GM12801 (cell line): ENCODE measurements around the gene STEAP4.

Source experiments
- TF ChIP-seq, protein P1 (sequence below): IDR thresholded peaks from one replicate; pipeline ENCODE4 v1.5.1; 2011; ENCODE audit warnings: control low read depth; ENCODE audit not compliant: insufficient read length; ENCODE audit errors: extremely low read depth

STEAP4 gene

DNA sequence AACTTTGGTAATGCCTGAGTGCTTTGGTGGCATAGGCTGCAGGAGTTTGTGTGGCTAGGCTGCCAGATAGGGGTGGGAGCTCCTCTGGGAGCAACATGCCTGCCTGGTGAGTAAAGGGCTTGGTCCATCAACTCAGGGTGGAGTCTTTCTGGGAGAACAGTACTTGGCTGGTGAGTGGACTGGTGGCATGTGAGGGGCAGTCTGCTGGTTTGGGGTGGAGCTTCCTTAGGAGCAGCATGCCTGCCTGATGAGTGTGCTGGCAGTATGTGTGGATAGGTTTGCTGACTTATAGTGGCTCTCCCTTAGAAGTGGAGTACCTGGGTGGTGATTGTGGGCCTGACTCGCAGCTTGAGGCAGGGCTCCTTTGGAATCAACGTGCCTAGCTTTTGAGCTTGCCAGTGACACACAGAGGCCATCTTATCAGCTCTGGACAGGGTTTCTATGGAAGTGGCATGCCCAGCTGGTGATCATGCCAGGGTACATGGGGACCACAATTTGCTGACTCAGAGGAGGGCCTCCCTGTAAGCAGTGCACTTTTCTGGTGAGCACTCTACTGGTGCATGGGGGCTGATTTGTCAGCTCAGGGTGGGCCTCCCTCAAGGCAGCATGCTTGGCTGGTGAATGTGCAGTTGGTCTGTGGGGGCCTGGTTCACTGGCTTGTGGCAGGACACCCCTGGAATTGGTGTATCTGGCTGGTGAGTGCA, 51.8 kb downstream of the STEAP4 start:
- TF ChIP-seq, protein P1, sequence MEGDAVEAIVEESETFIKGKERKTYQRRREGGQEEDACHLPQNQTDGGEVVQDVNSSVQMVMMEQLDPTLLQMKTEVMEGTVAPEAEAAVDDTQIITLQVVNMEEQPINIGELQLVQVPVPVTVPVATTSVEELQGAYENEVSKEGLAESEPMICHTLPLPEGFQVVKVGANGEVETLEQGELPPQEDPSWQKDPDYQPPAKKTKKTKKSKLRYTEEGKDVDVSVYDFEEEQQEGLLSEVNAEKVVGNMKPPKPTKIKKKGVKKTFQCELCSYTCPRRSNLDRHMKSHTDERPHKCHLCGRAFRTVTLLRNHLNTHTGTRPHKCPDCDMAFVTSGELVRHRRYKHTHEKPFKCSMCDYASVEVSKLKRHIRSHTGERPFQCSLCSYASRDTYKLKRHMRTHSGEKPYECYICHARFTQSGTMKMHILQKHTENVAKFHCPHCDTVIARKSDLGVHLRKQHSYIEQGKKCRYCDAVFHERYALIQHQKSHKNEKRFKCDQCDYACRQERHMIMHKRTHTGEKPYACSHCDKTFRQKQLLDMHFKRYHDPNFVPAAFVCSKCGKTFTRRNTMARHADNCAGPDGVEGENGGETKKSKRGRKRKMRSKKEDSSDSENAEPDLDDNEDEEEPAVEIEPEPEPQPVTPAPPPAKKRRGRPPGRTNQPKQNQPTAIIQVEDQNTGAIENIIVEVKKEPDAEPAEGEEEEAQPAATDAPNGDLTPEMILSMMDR: no peak

- TF ChIP-seq, protein P1: no peak
These were observed 53.1 kb downstream of the STEAP4 start for GRCh38 chr7:88253640-88254039.

GRCh38 chr7:88244258-88244657, 62.4 kb downstream of the STEAP4 start:
- TF ChIP-seq, protein P1: no peak

DNA sequence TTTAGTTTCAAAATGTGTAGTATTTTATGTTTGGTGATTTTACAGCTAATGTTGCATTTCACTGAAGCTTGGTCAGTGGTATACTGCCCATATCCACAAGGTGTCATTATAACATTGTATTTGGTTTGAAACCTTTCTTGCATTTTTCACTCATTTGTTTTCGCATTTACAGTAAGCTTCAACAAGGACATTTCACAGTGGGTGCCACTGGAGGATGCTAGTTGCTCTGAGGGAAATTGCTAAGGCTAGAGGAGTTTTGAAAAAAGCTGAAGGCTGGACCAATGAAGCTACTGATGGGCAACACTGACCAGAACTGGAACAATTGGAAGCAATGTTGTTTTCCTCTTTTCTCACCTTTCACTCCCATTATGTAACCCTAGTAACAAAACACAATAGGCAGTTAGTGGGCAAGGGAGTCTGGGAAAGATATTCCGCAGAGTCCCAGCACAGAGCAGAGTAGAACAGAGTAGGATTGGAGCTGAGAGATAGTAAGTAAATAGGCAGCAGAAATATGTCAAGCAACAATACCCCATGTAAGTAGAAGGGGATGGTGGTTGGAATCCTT, 63.3 kb downstream of the STEAP4 start:
- TF ChIP-seq, protein P1: no peak

DNA sequence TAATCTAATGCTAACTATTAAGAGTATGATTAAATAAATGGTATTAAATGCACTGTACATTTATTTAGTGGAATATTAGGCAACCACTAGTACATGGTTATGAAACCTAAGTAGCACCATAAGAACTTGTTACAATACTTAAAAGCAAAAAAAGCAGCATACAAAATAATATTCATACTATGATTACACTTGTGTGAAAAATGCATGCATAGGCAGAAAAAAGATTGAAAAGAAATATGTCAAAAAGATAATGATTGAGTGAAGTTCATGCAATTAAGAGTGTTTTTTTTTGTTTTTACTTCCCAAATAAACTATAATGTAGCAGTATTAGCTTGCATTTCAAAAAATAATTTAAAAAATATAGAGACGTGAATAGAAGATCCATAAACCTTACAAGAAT, 66.8 kb downstream of the STEAP4 start:
- TF ChIP-seq, protein P1: no peak

GRCh38 chr7:88233828-88234227, 72.9 kb downstream of the STEAP4 start:
- TF ChIP-seq, protein P1: no peak

- TF ChIP-seq, protein P1: no peak
These were observed 76.0 kb downstream of the STEAP4 start for GRCh38 chr7:88230646-88231045.
